Measurements from ENCODE around the gene MAN2B2.

GRCh38 chr4:6619466-6620255, 44.7 kb downstream of the MAN2B2 start:
- no peak for TF ChIP-seq CTCF (IDR thresholded peaks at IDR 0.05; ENCODE audit: low read length)
- no peak for TF ChIP-seq EZH2phosphoT487 (IDR thresholded peaks at IDR 0.05; ENCODE audit: low read length)
- no peak for TF ChIP-seq EZH2 (optimal IDR thresholded peaks at IDR 0.05; ENCODE audit: low read depth, low read length)

All from MM.1S (cell line).